AG08395 (cell line): ENCODE measurements around the gene FYB2.

ENCODE experiments used
- DNase-seq: peaks from one replicate; pipeline ENCODE4 v3.0.0; 2012; ENCODE audit warnings: mixed read lengths, low spot score

Gene FYB2

GRCh38 chr1:56833088-56833487 is 13.9 kb upstream of the FYB2 start:
- DNase-seq, result no peak

GRCh38 chr1:56831871-56832693 is 12.9 kb upstream of the FYB2 start:
- peak; percentile 91 for DNase-seq

- no peak for DNase-seq
Observed at GRCh38 chr1:56830052-56830451, 10.8 kb upstream of the FYB2 start.

GRCh38 chr1:56827711-56828110 is 8.5 kb upstream of the FYB2 start:
- DNase-seq, result no peak

GRCh38 chr1:56825436-56825835 is 6.2 kb upstream of the FYB2 start:
- DNase-seq, result no peak

- no peak for DNase-seq
Observed at GRCh38 chr1:56824938-56825337, 5.7 kb upstream of the FYB2 start.

GRCh38 chr1:56824271-56824670 is 5.1 kb upstream of the FYB2 start:
- DNase-seq, result no peak

GRCh38 chr1:56821462-56821797 is 2.2 kb upstream of the FYB2 start:
- no peak for DNase-seq

- peak; percentile 90 for DNase-seq
Observed at GRCh38 chr1:56820755-56821461, 1.7 kb upstream of the FYB2 start.

- peak; percentile 26 for DNase-seq
Observed at GRCh38 chr1:56817716-56818463, 1.3 kb downstream of the FYB2 start.

- no peak for DNase-seq
Observed at GRCh38 chr1:56816909-56817308, 2.3 kb downstream of the FYB2 start.

- DNase-seq, result no peak
Observed at GRCh38 chr1:56816264-56816663, 2.9 kb downstream of the FYB2 start.

GRCh38 chr1:56814205-56814604 is 5.0 kb downstream of the FYB2 start:
- DNase-seq, result no peak

- DNase-seq, result no peak
Observed at GRCh38 chr1:56811331-56811730, 7.9 kb downstream of the FYB2 start.

- no peak for DNase-seq
Observed at GRCh38 chr1:56808410-56808809, 10.8 kb downstream of the FYB2 start.

- no peak for DNase-seq
Observed at GRCh38 chr1:56806804-56807203, 12.4 kb downstream of the FYB2 start.

GRCh38 chr1:56803561-56804156 is 15.5 kb downstream of the FYB2 start:
- peak; percentile 45 for DNase-seq

GRCh38 chr1:56799605-56800400 is 19.4 kb downstream of the FYB2 start:
- peak; percentile 19 for DNase-seq

- DNase-seq, result peak; percentile 61
Observed at GRCh38 chr1:56798053-56798471, 21.1 kb downstream of the FYB2 start.

GRCh38 chr1:56797065-56797685 is 22.0 kb downstream of the FYB2 start:
- DNase-seq, result no peak

GRCh38 chr1:56795870-56796269 is 23.3 kb downstream of the FYB2 start:
- DNase-seq, result no peak
